Measurements from ENCODE around the gene PCDHB11.
"Not testable (repeated sequence)": the region's sequence is repeated elsewhere in the genome, so short reads cannot be mapped to it uniquely, and the experiment has no call there.

PCDHB11 gene

DNA sequence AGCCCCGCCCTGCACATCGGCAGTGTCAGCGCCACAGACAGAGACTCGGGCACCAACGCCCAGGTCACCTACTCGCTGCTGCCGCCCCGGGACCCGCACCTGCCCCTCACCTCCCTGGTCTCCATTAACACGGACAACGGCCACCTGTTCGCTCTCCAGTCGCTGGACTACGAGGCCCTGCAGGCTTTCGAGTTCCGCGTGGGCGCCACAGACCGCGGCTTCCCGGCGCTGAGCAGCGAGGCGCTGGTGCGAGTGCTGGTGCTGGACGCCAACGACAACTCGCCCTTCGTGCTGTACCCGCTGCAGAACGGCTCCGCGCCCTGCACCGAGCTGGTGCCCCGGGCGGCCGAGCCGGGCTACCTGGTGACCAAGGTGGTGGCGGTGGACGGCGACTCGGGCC is 47.5 kb downstream of the PCDHB11 start:
- not testable (repeated sequence) for DNase-seq

DNA sequence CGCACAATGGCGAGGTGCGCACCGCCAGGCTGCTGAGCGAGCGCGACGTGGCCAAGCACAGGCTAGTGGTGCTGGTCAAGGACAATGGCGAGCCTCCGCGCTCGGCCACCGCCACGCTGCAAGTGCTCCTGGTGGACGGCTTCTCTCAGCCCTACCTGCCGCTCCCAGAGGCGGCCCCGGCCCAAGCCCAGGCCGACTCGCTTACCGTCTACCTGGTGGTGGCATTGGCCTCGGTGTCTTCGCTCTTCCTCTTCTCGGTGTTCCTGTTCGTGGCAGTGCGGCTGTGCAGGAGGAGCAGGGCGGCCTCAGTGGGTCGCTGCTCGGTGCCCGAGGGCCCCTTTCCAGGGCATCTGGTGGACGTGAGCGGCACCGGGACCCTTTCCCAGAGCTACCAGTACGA is 48.0 kb downstream of the PCDHB11 start:
- DNase-seq = not testable (repeated sequence)

DNA sequence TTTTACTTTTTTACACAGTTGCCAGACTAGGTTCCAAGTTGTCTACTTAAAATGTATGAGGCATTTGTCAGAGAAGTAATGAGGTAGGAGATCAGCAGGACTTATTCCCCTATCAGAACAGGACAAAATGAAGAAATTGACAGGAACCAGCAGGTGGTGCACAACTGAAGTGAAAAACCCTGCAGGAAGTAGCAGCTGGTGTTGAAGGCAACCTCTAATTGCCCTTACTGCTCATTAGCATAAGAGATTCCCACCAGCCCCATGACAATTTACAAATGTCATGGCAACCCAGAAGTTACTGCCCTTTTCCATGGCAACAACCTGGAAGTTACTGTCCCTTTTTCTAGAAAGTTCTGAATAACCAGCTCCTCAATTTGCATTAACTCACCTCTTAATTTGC is 51.1 kb downstream of the PCDHB11 start:
- no peak for DNase-seq
